Measurements from ENCODE around the gene C7orf57.
A peak's percentile ranks its signal among the peaks of the same experiment; 100 is the strongest.
"Not testable (repeated sequence)": the region's sequence is repeated elsewhere in the genome, so short reads cannot be mapped to it uniquely, and the experiment has no call there.

The C7orf57 gene

DNA sequence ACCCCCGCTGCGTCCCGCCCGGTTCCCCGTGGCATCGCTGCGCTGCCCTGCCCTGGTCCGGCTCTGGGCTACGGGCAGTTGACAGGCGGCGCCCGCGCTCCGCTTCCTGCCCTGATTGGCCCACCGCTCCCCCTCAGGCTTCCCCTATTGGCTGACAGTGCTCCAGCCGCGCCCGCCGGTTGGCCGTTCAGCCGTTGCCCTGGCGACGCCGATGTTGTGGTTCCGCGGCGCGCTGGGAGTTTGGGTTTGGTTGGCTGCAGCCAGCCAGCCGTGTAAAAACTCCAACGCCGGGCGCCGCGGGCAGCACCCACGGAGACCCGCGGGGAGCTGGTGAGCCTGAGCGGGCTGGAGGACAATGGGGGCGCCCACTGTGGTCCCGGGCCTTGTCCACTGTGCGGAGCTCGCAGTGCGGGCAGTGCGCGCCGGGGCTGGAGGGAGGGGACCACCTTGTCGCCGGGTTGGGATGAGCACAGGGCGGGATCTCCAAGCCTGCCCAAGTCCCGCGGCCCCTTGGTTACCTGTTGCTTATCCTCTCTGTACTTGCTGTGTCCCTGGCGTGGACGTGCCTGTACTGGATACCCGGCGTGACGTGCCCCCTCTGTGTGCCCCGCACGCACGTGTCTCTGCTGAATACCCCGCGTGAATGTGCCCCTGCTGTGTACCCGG is at the start of gene C7orf57:
Gene C7orf57 (plus strand): TSS at position 243 of the 666 bp plus-strand sequence. CDS start 766 bp downstream, outside the sequence.
- FAIRE-seq, result no peak

DNA sequence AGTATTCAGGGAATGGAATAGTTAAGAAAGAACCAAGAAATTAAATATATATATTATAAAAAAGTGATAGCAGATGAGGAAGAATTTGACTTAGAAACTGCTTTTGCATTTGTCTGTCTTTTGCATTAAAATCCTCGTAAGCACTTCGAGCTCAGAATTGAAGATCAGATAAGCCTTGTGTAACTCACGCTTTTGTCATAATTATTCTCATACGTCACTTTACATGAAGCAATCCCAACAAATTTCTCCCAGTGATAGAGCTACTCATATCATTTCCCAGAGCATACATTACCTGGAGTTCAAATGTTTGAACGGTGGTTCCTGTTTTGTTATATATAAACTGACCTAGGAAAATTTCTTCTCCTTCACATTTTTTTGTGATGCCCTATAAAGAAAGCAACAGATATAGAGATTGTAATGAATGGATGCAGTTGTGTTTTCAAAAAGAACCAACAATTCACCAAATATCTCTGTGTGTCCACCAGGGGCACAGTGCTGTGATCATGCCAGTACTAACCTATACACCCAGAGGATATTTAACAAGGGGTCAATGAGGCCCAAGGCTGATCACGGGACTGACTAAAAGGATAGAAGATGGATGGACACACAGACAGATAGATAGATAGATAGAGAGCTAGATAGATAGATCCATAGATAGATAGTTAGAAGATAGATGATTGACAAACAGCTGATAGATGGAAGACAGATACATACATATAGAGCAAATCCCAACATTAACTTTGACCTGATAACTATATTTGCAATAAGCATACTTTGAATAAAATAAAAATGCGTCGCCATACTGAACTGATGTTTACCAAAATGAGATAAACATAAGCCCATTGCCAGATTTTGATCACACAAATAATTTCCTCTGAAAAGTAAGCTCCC is 46.6 kb upstream of the C7orf57 start:
- peak; percentile 42 for FAIRE-seq

DNA sequence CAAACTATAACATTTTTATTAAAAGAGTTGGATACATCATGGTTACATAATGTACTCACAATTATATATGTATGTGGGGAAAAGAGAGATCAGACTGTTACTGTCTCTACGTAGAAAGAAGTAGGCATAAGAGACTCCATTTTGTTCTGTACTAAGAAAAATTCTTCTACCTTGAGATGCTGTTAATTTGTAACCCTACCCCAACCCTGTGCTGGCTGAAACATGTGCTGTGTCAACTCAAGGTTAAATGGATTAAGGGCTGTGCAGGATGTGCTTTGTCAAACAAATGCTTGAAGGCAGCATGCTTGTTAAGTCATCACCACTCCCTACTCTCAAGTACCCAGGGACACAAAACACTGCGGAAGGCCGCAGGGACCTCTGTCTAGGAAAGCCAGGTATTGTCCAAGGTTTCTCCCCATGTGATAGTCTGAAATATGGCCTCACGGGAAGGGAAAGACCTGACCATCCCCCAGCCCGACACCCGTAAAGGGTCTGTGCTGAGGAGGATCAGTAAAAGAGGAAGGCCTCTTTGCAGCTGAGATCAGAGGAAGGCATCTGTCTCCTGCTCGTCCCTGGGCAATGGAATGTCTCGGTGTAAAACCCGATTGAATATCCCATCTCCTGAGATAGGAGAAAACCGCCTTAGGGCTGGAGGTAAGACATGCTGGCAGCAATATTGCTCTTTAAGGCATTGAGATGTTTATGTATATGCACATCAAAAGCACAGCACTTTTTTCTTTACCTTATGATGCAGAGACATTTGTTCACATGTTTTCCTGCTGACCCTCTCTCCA is 45.5 kb upstream of the C7orf57 start:
- FAIRE-seq, result not testable (repeated sequence)

DNA sequence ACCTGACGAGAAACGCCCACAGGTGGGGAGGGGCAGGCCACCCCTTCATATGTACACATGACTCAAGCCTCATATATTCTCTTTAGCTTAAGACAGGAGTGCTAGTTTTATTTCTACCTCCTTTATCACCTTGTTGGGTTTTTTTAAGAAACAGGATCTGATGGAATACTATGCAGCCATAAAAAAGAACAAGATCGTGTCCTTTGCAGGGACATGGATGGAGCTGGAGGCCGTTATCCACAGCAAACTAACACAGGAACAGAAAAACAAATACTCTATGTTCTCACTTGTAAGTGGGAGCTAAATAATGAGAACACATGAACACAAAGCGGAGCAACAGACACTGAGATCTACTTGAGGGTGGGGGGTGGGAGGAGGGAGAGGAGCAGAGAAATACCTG is 44.8 kb upstream of the C7orf57 start:
- no peak for FAIRE-seq

DNA sequence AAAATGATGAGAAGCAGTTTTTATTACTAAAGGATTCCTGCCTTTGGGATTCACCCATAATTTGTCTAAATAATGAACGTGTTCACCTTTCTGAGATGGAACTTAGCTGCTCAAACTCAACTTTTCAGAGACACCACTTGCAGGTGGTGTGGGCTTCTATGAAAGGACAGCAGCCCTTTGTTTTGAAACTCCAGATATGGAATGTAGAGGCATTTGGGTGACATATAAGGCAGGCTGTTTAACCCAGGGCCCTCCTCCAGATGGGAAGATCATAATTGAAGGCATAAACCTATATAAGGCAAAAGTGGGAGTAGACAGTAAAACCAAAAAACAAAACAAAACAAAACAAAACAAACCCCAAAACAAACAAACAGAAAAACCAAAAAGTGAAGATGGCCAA is 44.1 kb upstream of the C7orf57 start:
- no peak for FAIRE-seq

DNA sequence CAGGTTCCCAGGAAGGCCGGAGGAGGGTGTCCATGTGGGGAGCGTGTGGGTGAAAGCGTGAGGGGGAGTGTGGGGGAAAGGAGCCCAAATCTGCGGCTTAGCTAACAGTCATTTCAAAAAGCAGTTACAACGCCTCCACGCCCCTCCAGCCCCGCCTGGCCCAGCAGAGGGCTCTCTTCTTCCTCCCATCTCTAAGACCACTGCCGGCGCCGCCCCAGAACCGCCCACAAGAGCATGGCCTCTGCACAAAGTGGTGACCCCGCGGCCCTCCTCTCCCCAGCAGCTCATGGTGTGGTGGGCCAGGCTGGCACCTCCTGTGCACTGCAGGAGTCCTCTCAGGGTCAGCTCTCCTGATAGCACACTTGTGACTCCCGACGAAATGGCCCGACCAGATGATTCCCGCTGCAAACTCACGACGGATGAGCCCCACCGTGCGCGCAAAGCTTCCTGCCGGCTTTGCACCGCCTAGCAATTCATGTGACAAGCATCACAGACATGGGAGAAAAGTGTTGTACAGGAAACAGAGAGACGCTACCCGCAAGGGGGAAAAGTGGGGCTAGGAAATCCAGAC is 43.5 kb upstream of the C7orf57 start:
- FAIRE-seq, result no peak

DNA sequence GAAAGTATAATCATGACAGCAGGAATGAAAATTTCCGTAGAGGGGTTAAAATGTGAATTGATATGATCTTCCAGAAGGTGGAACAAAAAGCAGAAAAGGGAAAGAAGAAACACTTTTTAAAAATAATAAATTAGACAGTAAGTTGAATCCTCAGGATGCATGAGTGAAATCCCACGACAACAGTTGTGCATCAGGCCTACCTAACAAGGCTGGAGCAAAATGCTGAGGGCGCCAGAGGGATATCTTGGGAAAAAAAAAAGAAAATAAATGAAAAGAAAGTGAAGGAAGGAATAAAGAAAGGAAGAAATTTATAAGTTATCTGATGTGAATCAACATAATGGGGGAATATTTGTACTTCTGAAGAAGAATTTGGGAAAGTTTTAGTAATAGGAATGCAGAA is 42.9 kb upstream of the C7orf57 start:
- FAIRE-seq, result no peak

DNA sequence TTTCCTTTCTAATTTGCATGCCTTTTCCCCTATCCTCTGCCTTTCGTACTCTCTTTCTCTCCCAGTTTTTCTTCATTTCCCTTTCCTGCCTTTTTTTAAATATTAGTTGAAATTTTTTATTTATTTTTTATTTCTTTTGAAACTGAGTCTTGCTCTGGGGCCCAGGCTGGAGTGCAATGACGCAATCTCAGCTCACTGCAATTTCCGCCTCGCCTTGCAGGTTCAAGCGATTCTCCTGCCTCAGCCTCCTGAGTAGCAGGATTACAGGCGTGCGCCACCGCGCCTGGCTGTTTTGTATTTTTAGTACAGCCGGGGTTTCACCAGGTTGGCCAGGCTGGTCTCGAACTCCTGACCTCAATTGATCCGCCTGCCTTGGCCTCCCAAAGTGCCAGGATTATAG is 35.9 kb upstream of the C7orf57 start:
- FAIRE-seq, result no peak

DNA sequence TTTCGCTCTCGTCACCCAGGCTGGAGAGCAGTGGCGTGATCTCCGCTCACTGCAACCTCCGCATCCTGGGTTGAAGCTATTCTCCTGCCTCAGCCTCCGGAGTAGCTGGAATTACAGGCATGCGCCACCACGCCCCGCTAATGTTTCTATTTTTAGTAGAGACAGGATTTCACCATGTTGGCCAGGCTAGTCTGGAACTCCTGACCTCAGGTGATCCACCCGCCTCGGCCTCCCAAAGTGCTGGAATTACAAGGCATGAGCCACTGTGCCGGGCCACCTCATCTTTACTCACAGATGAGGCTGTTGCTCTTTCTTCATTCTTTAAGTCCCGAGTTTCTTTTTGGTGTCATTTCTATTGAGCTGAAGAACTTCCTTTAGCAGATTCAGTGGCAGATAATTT is 35.2 kb upstream of the C7orf57 start:
- FAIRE-seq, result not testable (repeated sequence)

DNA sequence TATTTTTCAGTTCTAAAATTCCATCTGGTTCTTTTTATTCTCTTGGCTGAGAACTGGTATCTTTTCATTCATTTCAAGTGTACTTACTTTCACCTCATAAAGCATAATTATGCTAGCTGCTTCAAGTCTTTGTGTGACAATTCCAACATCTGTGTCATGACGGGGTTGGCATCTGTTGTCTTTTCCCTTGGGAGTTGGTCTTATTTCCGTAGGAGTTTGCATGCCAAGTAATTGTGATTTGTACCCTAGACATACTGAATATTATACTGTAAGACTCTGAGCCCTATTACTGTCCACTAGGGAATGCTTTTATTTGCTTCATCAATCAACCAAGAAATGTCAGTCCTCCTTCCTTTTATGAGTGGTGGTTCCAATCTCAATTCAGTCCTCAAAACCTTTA is 31.3 kb upstream of the C7orf57 start:
- FAIRE-seq, result no peak

DNA sequence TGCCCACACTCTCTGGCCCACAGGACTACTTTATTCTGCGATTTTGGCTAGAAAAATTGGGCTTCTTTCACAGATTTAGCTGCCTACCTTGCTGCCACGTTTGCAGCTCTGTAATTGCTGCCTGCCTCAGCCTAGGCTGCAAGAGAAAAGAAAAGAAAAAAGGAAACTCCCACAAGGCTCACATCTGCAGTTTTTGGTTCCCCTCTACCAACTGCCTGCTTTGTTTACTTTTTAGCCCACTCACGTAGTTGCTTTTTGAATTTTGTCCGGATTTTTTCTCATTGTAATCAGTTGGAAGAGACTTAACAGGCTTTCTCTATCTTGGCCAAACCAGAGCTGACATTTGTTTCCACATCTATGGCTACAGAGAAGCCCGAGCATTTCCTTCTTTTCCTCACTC is 30.7 kb upstream of the C7orf57 start:
- FAIRE-seq, result no peak

DNA sequence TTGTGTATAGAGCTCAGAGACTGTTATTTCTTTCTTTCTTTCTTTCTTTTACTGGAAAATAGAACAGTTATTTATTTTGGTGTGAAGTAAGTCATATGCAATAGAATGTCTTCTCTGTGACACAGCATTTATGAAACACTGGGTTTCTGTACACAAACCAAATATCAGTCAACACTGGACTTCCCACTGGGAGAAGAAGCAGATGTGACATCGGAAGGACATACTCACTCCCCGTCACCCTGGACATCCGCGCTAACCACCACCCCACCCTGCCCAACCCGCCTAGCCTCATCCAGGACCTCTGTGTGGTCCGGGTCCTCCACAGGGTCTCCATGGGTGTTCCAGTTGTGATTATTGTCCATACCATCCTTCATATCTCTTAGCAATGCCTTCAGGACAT is 28.5 kb upstream of the C7orf57 start:
- no peak for FAIRE-seq

DNA sequence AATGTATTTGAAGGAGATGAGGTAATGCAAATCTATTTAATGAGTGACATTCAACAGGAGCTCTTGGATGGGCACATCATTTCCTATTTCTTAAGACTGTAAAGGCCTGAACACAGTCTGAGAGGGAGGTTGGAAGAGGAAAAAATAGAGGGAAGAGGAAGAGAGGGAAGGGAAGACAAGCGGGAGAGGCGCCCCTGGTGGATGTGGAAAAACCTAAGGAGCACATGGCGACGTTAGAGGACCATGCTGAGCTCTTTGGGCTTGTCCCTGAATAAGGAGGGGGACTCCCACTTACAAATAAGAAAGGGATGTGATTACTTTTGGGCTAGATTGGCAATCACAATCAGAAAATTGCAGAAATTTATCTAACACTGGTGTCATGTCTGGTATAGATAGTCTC is 26.1 kb upstream of the C7orf57 start:
- no peak for FAIRE-seq

DNA sequence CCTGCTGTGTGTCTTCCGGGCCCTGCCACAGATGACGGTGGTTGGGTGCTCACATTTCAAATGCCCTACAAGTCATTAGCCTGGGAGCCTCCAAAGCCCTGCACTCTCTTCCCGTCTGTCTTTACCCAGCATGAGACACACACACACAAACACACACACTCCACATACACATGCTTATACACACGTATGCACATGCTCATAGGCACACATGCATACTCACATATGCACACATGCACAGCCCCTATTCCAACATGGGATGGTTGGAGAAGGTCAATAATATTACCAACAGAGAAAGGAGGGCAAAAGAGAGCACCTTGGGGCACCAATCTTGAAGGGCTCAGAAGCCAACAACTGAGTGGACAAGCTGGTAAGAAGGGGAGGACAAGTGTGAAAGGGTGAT is 25.4 kb upstream of the C7orf57 start:
- no peak for FAIRE-seq

DNA sequence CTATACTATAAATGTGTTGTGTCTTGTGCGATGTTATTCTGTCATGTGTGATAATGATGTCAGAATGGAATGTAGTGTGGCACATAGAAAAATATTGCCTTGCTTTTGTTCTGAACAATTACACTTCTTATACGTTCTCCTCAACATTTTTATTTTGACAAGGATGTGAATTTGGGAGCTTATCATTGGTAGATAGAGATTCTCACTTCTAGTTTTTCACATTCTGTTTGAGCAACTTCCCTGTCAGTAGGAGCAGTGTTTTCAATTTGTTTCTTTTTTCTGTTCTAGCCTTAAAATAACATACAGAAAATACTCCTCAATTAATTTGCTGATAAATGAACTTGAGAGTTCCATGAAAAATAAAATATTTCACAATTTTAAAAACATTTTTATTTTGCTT is 24.0 kb upstream of the C7orf57 start:
- no peak for FAIRE-seq

DNA sequence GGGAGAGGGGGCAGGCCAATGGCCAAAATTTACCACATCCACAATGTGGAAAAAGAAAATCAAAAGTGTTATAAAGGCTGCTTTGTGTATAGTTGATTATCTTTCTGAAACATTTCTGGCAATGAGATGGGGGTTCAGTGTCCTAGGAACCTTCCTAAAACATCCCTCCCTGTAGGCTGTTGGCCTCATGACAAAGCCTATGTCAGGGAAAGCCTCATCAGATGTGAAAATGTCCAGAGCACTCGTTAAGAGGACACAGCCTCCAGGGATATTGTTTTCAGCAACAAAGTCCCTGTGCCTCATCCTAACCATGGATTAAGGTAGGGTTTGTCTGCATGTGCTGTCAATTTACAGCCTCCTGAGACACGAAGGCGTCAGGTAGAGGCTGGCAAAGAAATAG is 23.4 kb upstream of the C7orf57 start:
- FAIRE-seq, result no peak

DNA sequence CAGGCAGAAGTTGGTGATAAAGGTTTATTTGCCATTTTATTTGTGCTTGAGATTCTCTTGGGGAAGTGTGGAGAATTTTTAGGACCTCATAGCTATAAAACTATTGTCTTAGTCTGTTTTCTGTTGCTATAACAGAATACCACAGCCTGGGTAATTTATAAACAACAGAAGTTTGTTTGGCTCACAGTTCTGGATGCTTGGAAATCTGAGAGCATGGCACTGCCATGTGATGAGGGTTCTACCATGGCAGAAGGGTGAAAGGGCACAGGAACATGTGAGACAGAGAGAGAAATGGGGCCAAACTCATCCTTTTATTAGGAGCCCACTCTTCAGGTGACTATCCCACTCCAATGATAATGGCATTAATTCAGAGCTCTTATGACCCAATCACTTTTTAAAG is 18.7 kb upstream of the C7orf57 start:
- no peak for FAIRE-seq

DNA sequence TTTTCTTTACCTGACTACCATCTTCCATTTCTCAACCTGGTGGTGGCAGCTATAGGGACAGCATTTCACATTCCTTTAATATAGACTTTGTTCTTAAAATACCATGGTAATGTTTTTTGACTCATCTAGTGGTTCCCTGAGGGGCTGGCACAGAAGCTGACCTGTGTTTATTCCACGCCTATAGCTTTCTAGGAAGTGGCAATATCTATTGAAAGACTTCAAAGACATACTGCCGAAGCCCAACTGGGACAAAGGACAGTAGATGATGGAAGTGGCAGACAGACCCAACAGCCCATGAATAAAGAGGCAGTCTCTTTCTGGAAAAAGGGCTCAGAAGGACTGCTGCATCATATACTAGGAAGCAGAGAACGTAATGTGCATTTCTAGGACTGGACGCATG is 17.7 kb upstream of the C7orf57 start:
- FAIRE-seq, result no peak

DNA sequence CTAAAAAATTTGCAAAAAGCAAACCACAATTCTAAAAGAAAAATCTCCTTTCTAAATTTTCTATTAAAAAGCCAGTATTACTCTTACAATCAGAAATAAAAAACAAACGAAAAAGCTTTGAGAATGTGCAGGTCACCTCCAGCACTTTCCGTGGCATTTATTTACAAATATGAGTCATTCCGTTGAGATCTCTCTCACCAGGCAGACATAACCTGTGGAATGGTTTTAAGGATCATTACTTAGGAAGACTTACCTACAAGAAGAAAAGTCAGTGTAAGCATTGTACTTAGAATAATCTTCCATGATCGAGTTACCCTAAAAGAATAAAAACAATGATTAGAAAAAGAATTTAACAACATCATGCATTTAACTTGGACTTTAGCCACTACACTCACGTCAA is 9.7 kb upstream of the C7orf57 start:
- FAIRE-seq, result no peak

DNA sequence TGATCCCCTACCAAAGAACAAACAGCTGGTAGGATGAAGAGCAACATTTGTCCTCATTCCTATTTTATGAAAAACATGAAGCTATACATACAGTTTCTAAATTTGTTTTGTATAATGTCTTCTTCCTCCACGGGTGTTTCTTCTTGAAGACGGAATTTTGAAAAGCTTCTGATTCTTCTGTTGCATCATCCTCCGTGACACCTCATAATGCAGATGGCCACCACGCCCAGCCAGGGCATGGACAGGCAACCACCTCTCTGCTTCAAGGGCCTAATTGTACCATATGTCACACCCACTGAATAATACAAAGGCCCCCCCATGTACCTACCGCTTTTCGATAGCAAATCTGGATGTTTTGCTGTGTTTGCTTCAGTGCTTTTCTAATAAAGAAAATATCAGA is 6.4 kb upstream of the C7orf57 start, which contains the start of gene SUN3:
Gene SUN3 (minus strand): TSS at position 170 of the 400 bp plus-strand sequence. CDS start 169 bp downstream, at position 1.
- no peak for FAIRE-seq

DNA sequence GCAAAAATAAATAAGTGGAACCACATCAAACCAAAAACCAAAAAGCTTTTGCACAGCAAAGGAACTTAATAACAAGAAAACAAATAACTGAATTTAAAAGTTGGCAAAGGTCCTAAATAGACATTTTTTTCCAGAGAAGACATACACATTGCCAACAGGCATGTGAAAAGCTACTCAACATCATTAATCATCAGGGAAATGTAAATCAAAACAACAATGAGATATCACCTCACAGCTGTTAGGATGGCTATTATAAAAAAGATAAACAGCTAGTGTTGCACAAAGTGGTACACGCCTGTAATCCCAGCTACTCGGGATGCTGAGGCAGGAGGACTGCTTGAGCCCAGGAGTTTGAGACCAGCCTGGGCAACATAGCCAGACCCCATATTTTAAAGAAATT is 4.2 kb upstream of the C7orf57 start:
- no peak for FAIRE-seq

DNA sequence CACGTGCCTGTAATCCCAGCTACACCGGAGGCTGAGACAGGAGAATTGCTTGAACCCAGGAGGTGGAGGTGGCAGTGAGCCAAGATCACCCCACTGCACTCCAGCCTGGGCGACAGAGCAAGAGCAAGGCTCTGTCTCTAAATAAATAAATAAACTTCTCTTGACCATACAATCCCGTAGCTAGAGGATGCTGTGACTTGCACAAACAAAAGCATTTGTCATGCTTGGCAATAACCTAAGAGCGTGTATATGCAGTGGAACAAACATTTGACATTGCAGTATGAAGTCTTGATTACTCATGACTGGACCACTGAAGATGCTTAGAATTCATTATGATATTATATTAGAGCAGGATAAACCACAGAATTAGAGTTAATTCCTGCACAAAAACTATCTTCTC is 1.4 kb upstream of the C7orf57 start:
- FAIRE-seq, result no peak

DNA sequence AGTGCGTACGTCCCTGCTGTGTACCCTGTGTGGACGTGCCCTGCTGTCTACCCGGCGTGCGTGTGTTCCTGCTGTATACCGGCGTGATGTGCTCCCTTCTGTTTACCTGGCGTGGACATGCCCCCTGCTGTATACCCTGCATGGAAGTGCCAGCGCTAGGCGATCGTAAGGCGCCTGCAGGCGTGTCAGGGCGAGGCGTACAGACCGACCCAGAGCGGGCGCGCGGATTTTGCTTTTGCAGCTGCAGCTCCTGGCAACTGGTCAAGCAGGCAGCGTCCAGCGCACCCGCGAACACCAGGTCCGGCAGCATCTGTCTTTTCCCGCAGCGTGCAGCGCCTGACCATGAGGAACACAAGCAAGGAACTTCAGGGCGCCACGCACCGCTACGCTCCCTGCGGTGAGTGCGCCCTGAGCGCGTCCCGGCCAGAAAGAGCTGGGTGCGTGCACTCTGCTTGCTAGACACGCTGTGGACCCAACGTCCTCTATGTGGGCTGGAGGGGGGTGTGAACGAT is 680 bp downstream of the C7orf57 start:
- no peak for FAIRE-seq
